Spleen (tissue), 7 donors: ENCODE results near the gene DPYD.

Experiments used
- CTCF ChIP-seq, 11 experiments: fragments of 200-600 bp in 7 of 11; fragments of 450-650 bp in 4 of 11; sonication (generic) in 4 of 11; IDR thresholded peaks in 8 of 11; conservative IDR thresholded peaks in 3 of 11; 1 replicate in 7 of 11; 2 replicates in 4 of 11; pipeline versions ENCODE4 v1.4.0 to v1.8.0; 2016 to 2021; ENCODE audit warnings: antibody characterized with exemption in 11 of 11, inconsistent platforms in 4 of 11, mild to moderate bottlenecking in 1 of 11
- POLR2A ChIP-seq, 3 donors: fragments of 450-650 bp; IDR thresholded peaks; one replicate each; pipeline ENCODE4 v1.5.1; 2017; ENCODE audit warnings: antibody characterized with exemption in 3 of 3, mild to moderate bottlenecking in 1 of 3
- POLR2AphosphoS5 ChIP-seq, 3 donors: sonication (generic); formaldehyde crosslinking; IDR thresholded peaks; one replicate each; pipeline ENCODE4 v1.5.1; 2017; ENCODE audit warnings: antibody characterized with exemption in 3 of 3
- donor health status: DM: no; HTN: no; CAD: no; lungs with moderate emphysema.
- donor health status: DM: no; HTN: no; CAD: no.
- donor health status: DM: no; HTN: no; CAD: no.

DNA sequence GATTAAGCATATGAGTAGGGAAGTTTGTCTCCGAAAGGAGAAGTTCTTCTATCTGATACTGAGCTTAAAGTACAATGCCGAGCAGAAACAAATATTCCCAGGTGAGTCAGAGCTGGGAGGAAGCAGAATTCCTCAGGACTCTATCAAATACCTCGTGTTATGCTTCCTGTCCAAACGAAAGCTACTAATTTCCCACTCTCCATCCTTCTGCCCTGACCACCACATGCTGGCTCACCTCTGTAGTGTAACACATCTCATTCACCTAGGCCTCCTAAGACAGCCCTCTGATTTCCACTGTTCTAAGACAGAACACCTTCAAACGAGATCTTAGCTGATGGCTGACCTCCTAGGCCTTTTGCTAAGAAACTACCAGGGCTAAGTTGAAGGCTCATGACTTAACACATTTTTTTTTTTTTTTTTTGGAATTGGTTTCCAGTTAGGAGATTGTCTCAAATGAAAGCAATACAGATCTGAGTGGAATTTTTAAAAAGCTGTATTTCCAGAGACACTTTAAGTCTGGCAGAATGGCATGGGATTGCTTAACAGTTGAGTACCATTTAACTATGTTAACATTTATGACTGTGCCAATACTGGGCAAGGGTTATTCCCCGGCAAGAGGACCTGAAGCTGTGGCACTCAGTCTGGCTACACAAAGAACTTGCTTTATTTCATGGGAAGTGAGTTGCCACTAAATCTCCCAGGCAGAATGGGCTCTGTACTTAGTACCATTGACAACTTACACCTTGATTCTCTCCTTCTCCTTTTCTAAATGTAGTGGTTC lies 583.4 kb downstream of the DPYD start:
- no peak for TF ChIP-seq CTCF (IDR thresholded peaks at IDR 0.05 in 8 of 11, conservative IDR thresholded peaks at IDR 0.05 in 3 of 11)
- TF ChIP-seq POLR2AphosphoS5 (IDR thresholded peaks at IDR 0.05), result no peak
- no peak for TF ChIP-seq POLR2A (IDR thresholded peaks at IDR 0.05)
